ENCODE results near the gene GZMB.

Gene GZMB

GRCh38 chr14:24674204-24674970 is 40.4 kb upstream of the GZMB start:
- H3K4me3 ChIP-seq (ENCODE audit: low read depth, low read length), result no peak overlapping the region
- TF ChIP-seq, protein P1, sequence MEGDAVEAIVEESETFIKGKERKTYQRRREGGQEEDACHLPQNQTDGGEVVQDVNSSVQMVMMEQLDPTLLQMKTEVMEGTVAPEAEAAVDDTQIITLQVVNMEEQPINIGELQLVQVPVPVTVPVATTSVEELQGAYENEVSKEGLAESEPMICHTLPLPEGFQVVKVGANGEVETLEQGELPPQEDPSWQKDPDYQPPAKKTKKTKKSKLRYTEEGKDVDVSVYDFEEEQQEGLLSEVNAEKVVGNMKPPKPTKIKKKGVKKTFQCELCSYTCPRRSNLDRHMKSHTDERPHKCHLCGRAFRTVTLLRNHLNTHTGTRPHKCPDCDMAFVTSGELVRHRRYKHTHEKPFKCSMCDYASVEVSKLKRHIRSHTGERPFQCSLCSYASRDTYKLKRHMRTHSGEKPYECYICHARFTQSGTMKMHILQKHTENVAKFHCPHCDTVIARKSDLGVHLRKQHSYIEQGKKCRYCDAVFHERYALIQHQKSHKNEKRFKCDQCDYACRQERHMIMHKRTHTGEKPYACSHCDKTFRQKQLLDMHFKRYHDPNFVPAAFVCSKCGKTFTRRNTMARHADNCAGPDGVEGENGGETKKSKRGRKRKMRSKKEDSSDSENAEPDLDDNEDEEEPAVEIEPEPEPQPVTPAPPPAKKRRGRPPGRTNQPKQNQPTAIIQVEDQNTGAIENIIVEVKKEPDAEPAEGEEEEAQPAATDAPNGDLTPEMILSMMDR (conservative IDR thresholded peaks at IDR 0.05; ENCODE audit: low read depth, low read length), result no peak
- DNase-seq (ENCODE audit: low read depth), result no peak

DNA sequence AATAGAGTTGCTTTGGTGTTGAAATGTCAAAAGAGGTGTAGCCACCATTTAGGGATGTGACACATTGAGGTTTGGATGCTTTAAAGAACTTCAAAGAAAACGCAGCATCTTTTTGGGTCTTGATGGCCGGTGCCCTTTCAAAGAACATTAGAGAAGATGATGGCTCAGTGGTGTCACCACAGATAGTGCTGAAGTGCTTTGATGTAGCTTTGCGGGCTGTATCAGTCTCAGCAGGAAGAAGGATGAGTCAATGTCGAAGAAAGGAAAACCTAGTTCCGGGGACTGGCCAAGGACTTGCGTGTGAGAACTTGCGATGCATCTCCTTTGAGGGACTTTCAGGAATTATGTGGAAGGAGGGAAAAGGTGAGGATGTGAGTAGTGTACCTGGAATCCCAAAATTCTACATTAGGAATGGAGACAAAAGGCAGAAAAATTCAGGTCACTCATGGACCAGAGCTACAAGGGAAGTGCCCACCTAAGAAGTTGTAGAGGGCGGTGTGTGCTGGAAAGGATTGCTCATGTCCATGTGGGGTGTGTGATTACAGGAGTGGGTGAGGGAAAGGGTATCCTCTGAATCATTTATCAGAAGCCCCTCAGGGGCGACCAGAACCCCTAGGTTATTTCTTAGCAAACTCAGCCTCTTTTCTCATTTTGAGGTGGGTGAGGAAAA is 39.7 kb upstream of the GZMB start:
- no peak for DNase-seq (ENCODE audit: low read depth)
- TF ChIP-seq, protein P1 (conservative IDR thresholded peaks at IDR 0.05; ENCODE audit: low read depth, low read length), result no peak
- H3K4me3 ChIP-seq (ENCODE audit: low read depth, low read length), result no peak overlapping the region

DNA sequence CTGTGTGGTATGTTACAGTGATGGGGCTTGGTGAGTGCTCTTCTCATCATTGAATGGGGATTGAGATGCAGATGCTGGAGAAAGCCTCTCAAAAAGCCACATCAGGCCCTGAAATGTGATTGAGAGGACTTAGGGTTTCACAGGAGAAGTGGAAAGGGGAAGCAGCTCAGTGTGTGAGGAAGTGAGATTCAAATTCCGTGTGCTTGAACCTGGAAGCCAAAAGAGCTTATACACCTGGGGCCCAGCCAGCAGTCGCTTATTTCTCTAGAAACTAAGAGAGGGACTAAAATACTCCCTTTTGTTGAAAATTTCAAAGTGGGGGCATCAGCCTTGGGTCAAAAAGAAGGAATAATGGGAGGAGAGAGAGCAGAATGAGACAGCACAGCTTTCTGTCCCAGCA is 39.1 kb upstream of the GZMB start:
- H3K4me3 ChIP-seq (ENCODE audit: low read depth, low read length), result no peak overlapping the region
- DNase-seq (ENCODE audit: low read depth), result no peak
- TF ChIP-seq, protein P1 (conservative IDR thresholded peaks at IDR 0.05; ENCODE audit: low read depth, low read length), result no peak

DNA sequence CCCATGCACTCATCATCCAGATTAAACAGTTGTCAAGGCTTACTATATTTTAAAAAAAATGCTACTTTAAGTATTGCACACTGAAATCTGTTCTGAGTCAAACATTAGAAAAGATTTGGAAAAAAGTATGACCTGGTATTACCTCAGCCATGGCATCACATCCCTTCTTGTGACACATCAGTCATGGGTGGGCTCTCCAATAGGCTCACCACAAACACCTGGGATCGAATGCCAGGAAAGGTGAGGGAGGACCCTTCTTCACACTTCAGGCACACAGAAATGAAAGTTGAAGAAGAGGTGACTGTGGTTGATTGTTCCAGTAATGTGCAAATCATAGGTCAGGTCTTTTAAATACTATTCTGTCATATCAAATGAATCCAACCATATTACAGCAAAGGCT is 36.6 kb upstream of the GZMB start:
- no peak for DNase-seq (ENCODE audit: low read depth)
- no peak overlapping the region for H3K4me3 ChIP-seq (ENCODE audit: low read depth, low read length)
- TF ChIP-seq, protein P1 (conservative IDR thresholded peaks at IDR 0.05; ENCODE audit: low read depth, low read length), result no peak

- TF ChIP-seq, protein P1 (conservative IDR thresholded peaks at IDR 0.05; ENCODE audit: low read depth, low read length), result no peak
- no peak overlapping the region for H3K4me3 ChIP-seq (ENCODE audit: low read depth, low read length)
Observed at GRCh38 chr14:24669651-24670050, 35.7 kb upstream of the GZMB start.

GRCh38 chr14:24665440-24665991 is 31.5 kb upstream of the GZMB start:
- no peak for DNase-seq (ENCODE audit: low read depth)
- no peak overlapping the region for H3K4me3 ChIP-seq (ENCODE audit: low read depth, low read length)
- TF ChIP-seq, protein P1 (conservative IDR thresholded peaks at IDR 0.05; ENCODE audit: low read depth, low read length), result no peak

More at GRCh38 chr14:24669651-24670050, 35.7 kb upstream of the GZMB start:
- DNase-seq (ENCODE audit: low read depth), result no peak

All from choroid plexus epithelial cell (primary cell).